Type B pancreatic cell (in vitro differentiated cells): ENCODE results near the gene SELENOT. TPM values are rescaled to one million over a fixed set of nuclear protein-coding genes. Genes with fewer than 3 reads are reported as not detected.
"Not testable (repeated sequence)": the region's sequence is repeated elsewhere in the genome, so short reads cannot be mapped to it uniquely, and the experiment has no call there.

ENCODE experiments used
- DNase-seq: peaks from one replicate; pipeline ENCODE4 v3.0.0; 2021; ENCODE audit warnings: mixed read lengths; ENCODE audit not compliant: unreplicated experiment; ENCODE audit errors: extremely low spot score
- H3K27ac Mint-ChIP-seq: 2 replicates; pipeline ENCODE4 v1.8.0; 2021; ENCODE audit warnings: mild to moderate bottlenecking, mixed read lengths
- H3K27me3 Mint-ChIP-seq: 2 replicates; pipeline ENCODE4 v1.8.0; 2021; ENCODE audit warnings: mixed read lengths
- H3K36me3 Mint-ChIP-seq: 2 replicates; pipeline ENCODE4 v1.8.0; 2021; ENCODE audit warnings: mixed read lengths
- H3K4me1 Mint-ChIP-seq: one replicate; pipeline ENCODE4 v1.8.0; 2021; ENCODE audit warnings: mixed read lengths; ENCODE audit not compliant: unreplicated experiment
- H3K4me3 Mint-ChIP-seq: 2 replicates; pipeline ENCODE4 v1.8.0; 2021; ENCODE audit warnings: mild to moderate bottlenecking, mixed read lengths
- H3K9me3 Mint-ChIP-seq: 2 replicates; pipeline ENCODE4 v1.8.0; 2021; ENCODE audit warnings: mixed read lengths
- CTCF ChIP-seq: fragments of 200-600 bp; sonication (generic); conservative IDR thresholded peaks from 2 replicates; pipeline ENCODE4 v1.5.0; 2021; ENCODE audit warnings: antibody characterized with exemption, mild to moderate bottlenecking
- total RNA-seq: library from RNA; stranded (reverse); gene quantifications from 2 replicates; pipeline ENCODE4 v1.2.1, GENCODE V29; 2021; ENCODE audit warnings: low replicate concordance

The SELENOT gene
- total RNA-seq, 1 donor from 2014 or later, result 73.8 TPM

GRCh38 chr3:150588027-150588830 is 14.9 kb upstream of the SELENOT start:
- H3K27me3 Mint-ChIP-seq, result no peaks in the 10 kb centered on the region
- DNase-seq, result no peak
- no peak overlapping the region for H3K27ac Mint-ChIP-seq
- H3K9me3 Mint-ChIP-seq, result no peaks in the 10 kb centered on the region
- no peaks in the 10 kb centered on the region for H3K4me1 Mint-ChIP-seq
- H3K36me3 Mint-ChIP-seq, result peaks cover 10% of the 10 kb centered on the region
- TF ChIP-seq CTCF, result no peak
- H3K4me3 Mint-ChIP-seq, result no peak overlapping the region

GRCh38 chr3:150589759-150590158 is 13.4 kb upstream of the SELENOT start:
- no peak for TF ChIP-seq CTCF

GRCh38 chr3:150594150-150594549 is 9.0 kb upstream of the SELENOT start:
- H3K27ac Mint-ChIP-seq, result no peak overlapping the region
- peaks cover 10% of the 10 kb centered on the region for H3K36me3 Mint-ChIP-seq
- H3K4me3 Mint-ChIP-seq, result no peak overlapping the region
- H3K27me3 Mint-ChIP-seq, result no peaks in the 10 kb centered on the region
- no peaks in the 10 kb centered on the region for H3K4me1 Mint-ChIP-seq
- DNase-seq, result no peak
- no peak for TF ChIP-seq CTCF
- H3K9me3 Mint-ChIP-seq, result no peaks in the 10 kb centered on the region

More at GRCh38 chr3:150589759-150590158, 13.4 kb upstream of the SELENOT start:
- Mint-ChIP-seq H3K27me3 (no peaks in the 10 kb centered on the region), H3K9me3 (no peaks in the 10 kb centered on the region), H3K27ac (peak overlapping the region; percentile 72), H3K4me1 (no peaks in the 10 kb centered on the region), H3K4me3 (no peak overlapping the region), H3K36me3 (peaks cover 10% of the 10 kb centered on the region)
- no peak for DNase-seq

- Mint-ChIP-seq H3K36me3 (peaks cover 10% of the 10 kb centered on the region), H3K4me1 (peaks cover 25% of the 10 kb centered on the region), H3K4me3 (no peak overlapping the region), H3K27ac (no peak overlapping the region), H3K9me3 (peaks cover 5% of the 10 kb centered on the region), H3K27me3 (no peaks in the 10 kb centered on the region)
- DNase-seq, result no peak
- TF ChIP-seq CTCF, result no peak
Observed at GRCh38 chr3:150597646-150598045, 5.5 kb upstream of the SELENOT start.

- Mint-ChIP-seq H3K36me3 (peaks cover 10% of the 10 kb centered on the region), H3K4me1 (peaks cover 32% of the 10 kb centered on the region), H3K27me3 (no peaks in the 10 kb centered on the region), H3K9me3 (peaks cover 5% of the 10 kb centered on the region), H3K27ac (peak overlapping the region; percentile 90), H3K4me3 (peak overlapping the region; percentile 63)
- TF ChIP-seq CTCF, result no peak
- no peak for DNase-seq
Observed at GRCh38 chr3:150599611-150600297, 3.4 kb upstream of the SELENOT start.

- not testable (repeated sequence) for H3K27me3 Mint-ChIP-seq, H3K9me3 Mint-ChIP-seq, DNase-seq
- H3K27ac Mint-ChIP-seq, result peak overlapping the region; percentile 90
- peaks cover 37% of the 10 kb centered on the region for H3K4me1 Mint-ChIP-seq
- peaks cover 10% of the 10 kb centered on the region for H3K36me3 Mint-ChIP-seq
- H3K4me3 Mint-ChIP-seq, result peak overlapping the region; percentile 94
Observed at GRCh38 chr3:150600647-150601530, 2.2 kb upstream of the SELENOT start.
